ENCODE measurements around the gene KRT80. TPM values are rescaled to one million over a fixed set of nuclear protein-coding genes. Genes with fewer than 3 reads are reported as not detected.

KRT80 gene
- total and polyA plus RNA-seq, 10 donors: 0.03 to 0.37 (median 0.17) TPM; not detected in 7

- Histone ChIP-seq H3K4me1 (peaks cover 3 to 16% (median 10%) of the 10 kb centered on the region in 6 donors), H3K9me3 (no peaks in the 10 kb centered on the region), H3K36me3 (no peaks in the 10 kb centered on the region), H3K27ac (no peak overlapping the region), H3K27me3 (replicated peaks in 1 of 7) (peaks cover 0 to 23% (median 11%) of the 10 kb centered on the region in 7 donors), H3K4me3 (no peak overlapping the region)
- intact Hi-C loops (cut with DNase I; ENCODE audit: low total_unique reads): loop anchor here (5.0 to 10.0 kb wide), 2 partner anchors 727 to 830 kb away; no protein-coding TSS in a partner anchor
- no peak for TF ChIP-seq POLR2A (IDR thresholded peaks at IDR 0.05)
- TF ChIP-seq, protein P1, sequence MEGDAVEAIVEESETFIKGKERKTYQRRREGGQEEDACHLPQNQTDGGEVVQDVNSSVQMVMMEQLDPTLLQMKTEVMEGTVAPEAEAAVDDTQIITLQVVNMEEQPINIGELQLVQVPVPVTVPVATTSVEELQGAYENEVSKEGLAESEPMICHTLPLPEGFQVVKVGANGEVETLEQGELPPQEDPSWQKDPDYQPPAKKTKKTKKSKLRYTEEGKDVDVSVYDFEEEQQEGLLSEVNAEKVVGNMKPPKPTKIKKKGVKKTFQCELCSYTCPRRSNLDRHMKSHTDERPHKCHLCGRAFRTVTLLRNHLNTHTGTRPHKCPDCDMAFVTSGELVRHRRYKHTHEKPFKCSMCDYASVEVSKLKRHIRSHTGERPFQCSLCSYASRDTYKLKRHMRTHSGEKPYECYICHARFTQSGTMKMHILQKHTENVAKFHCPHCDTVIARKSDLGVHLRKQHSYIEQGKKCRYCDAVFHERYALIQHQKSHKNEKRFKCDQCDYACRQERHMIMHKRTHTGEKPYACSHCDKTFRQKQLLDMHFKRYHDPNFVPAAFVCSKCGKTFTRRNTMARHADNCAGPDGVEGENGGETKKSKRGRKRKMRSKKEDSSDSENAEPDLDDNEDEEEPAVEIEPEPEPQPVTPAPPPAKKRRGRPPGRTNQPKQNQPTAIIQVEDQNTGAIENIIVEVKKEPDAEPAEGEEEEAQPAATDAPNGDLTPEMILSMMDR (IDR thresholded peaks at IDR 0.05 in 8 of 11, conservative IDR thresholded peaks at IDR 0.05 in 3 of 11): no peak
- TF ChIP-seq POLR2AphosphoS5 (IDR thresholded peaks at IDR 0.05): no peak
- WGBS, 5 donors: 62 to 82% (median 66%) methylated on average over 6 to 8 of the region's 8 CpGs
- peak; percentile 55 for DNase-seq
Measured at GRCh38 chr12:52155048-52155868, 36.6 kb downstream of the KRT80 start.

DNA sequence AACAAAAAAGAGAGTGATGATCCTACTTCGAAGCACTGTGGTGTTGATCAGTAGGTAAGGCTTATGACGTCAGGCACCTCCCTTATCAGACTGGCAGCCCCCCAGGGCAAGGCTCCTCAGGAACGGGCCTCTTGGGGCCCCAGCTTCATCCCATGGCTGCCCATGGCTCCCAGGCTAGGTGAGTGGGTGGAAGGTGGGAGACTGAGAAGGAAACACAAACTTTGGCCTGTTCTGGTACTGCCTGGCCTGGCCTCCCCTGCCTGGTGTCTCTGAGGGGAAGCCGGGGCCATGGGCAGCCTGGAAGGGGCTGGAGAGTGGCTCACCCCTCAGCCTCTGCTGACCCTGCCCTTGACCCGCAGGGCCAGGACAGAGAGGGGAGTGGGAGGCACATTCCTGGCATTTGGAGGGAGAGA, 38.9 kb downstream of the KRT80 start:
- H3K27me3 ChIP-seq (replicated peaks in 1 of 7): peaks cover 0 to 23% (median 11%) of the 10 kb centered on the region in 7 donors
- no peaks in the 10 kb centered on the region for H3K9me3 ChIP-seq
- WGBS, 5 donors: 80 to 97% (median 88%) methylated on average over 5 of the region's 5 CpGs
- no peak for DNase-seq
- intact Hi-C loops (cut with DNase I; ENCODE audit: low total_unique reads): loop anchor here (10.0 kb wide), 1 partner anchor 832 kb away; no protein-coding TSS in a partner anchor
- H3K36me3 ChIP-seq: no peaks in the 10 kb centered on the region
- H3K4me1 ChIP-seq: peaks cover 3 to 34% (median 20%) of the 10 kb centered on the region in 6 donors
- H3K27ac ChIP-seq: no peak overlapping the region
- TF ChIP-seq POLR2A (IDR thresholded peaks at IDR 0.05) (no peak), POLR2AphosphoS5 (IDR thresholded peaks at IDR 0.05) (no peak)
- TF ChIP-seq, protein P1 (IDR thresholded peaks at IDR 0.05 in 8 of 11, conservative IDR thresholded peaks at IDR 0.05 in 3 of 11): no peak
- H3K4me3 ChIP-seq: no peak overlapping the region

- peak; percentile 90 for DNase-seq
- H3K4me1 ChIP-seq: peaks cover 3 to 34% (median 20%) of the 10 kb centered on the region in 6 donors
- H3K27ac ChIP-seq: no peak overlapping the region
- H3K27me3 ChIP-seq (replicated peaks in 1 of 7): peaks cover 0 to 23% (median 11%) of the 10 kb centered on the region in 7 donors
- no peaks in the 10 kb centered on the region for H3K9me3 ChIP-seq
- H3K4me3 ChIP-seq: peak overlapping the region in 6 of 8 donors; percentile 16 to 59 (median 26)
- intact Hi-C loops (cut with DNase I; ENCODE audit: low total_unique reads): loop anchor here (10.0 kb wide), 1 partner anchor 833 kb away; no protein-coding TSS in a partner anchor
- TF ChIP-seq POLR2AphosphoS5 (IDR thresholded peaks at IDR 0.05): peak in 1 of 3 donors; percentile 54
- TF ChIP-seq, protein P1 (IDR thresholded peaks at IDR 0.05 in 8 of 11, conservative IDR thresholded peaks at IDR 0.05 in 3 of 11): peak; percentile 48 to 96 (median 87)
- TF ChIP-seq POLR2A (IDR thresholded peaks at IDR 0.05): no peak
- WGBS, 5 donors: 10 to 29% (median 13%) methylated on average over 14 to 63 of the region's 63 CpGs
- H3K36me3 ChIP-seq: no peaks in the 10 kb centered on the region
Measured at GRCh38 chr12:52151837-52152783, 39.7 kb downstream of the KRT80 start.

All from spleen (tissue), 11 donors.